Measurements from ENCODE around the gene RNF181. TPM values are rescaled to one million over a fixed set of nuclear protein-coding genes. Genes with fewer than 3 reads are reported as not detected.
"Not testable (repeated sequence)": the region's sequence is repeated elsewhere in the genome, so short reads cannot be mapped to it uniquely, and the experiment has no call there.

The RNF181 gene
- total RNA-seq, 1 donor = 213 TPM

DNA sequence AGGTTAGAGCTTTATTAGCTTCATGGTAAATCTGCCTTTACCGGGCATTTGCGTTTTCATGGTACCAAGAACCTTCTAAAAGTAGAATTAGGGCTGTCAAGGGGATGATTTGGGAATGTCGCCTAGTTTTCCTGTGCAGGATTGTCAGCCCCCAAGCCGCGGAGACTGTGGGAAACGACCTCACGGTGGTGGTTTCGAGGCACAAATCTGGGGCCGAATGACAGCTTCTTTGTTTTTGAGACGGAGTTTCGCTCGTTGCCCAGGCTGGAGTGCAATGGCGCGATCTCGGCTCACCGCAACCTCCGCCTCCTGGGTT, 19.8 kb downstream of the RNF181 start:
- TF ChIP-seq, protein P1, sequence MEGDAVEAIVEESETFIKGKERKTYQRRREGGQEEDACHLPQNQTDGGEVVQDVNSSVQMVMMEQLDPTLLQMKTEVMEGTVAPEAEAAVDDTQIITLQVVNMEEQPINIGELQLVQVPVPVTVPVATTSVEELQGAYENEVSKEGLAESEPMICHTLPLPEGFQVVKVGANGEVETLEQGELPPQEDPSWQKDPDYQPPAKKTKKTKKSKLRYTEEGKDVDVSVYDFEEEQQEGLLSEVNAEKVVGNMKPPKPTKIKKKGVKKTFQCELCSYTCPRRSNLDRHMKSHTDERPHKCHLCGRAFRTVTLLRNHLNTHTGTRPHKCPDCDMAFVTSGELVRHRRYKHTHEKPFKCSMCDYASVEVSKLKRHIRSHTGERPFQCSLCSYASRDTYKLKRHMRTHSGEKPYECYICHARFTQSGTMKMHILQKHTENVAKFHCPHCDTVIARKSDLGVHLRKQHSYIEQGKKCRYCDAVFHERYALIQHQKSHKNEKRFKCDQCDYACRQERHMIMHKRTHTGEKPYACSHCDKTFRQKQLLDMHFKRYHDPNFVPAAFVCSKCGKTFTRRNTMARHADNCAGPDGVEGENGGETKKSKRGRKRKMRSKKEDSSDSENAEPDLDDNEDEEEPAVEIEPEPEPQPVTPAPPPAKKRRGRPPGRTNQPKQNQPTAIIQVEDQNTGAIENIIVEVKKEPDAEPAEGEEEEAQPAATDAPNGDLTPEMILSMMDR (IDR thresholded peaks at IDR 0.05; ENCODE audit: insufficient read depth, low read length) = no peak
- no peak for DNase-seq (ENCODE audit: low read depth)

GRCh38 chr2:85617723-85618122, 22.2 kb downstream of the RNF181 start:
- not testable (repeated sequence) for DNase-seq (ENCODE audit: low read depth)
- H3K4me3 ChIP-seq (ENCODE audit: low read depth, low read length) = peak overlapping the region; percentile 88

More for the DNA sequence above, 19.8 kb downstream of the RNF181 start:
- H3K4me3 ChIP-seq (ENCODE audit: low read depth, low read length) = no peak overlapping the region

- DNase-seq (ENCODE audit: low read depth) = no peak
- TF ChIP-seq, protein P1 (IDR thresholded peaks at IDR 0.05; ENCODE audit: insufficient read depth, low read length) = no peak
These were observed 24.1 kb downstream of the RNF181 start for GRCh38 chr2:85619617-85620016.

DNA sequence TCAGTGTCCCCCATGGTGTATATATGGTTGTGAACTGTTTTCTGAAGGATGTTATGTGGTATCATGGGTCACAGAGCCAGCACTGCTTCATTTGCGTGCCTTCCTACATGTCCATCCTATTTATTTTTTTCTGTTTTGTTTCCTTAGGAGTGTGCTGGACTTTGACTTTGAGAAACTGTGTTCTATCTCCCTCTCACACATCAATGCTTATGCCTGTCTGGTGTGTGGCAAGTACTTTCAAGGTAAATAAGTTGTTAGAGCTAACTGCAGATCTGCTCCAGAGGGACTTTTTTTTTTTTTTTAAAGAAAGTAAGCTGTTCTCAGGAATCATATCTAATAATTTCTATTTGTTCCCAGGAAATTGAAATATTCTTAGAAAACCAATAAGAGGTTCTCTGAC, 25.8 kb downstream of the RNF181 start:
- TF ChIP-seq, protein P1 (IDR thresholded peaks at IDR 0.05; ENCODE audit: insufficient read depth, low read length) = no peak
- H3K4me3 ChIP-seq (ENCODE audit: low read depth, low read length) = no peak overlapping the region
- no peak for DNase-seq (ENCODE audit: low read depth)

More at GRCh38 chr2:85619617-85620016, 24.1 kb downstream of the RNF181 start:
- H3K4me3 ChIP-seq (ENCODE audit: low read depth, low read length) = no peak overlapping the region

GRCh38 chr2:85623991-85624390, 28.4 kb downstream of the RNF181 start:
- DNase-seq (ENCODE audit: low read depth) = no peak
- TF ChIP-seq, protein P1 (IDR thresholded peaks at IDR 0.05; ENCODE audit: insufficient read depth, low read length) = no peak

DNA sequence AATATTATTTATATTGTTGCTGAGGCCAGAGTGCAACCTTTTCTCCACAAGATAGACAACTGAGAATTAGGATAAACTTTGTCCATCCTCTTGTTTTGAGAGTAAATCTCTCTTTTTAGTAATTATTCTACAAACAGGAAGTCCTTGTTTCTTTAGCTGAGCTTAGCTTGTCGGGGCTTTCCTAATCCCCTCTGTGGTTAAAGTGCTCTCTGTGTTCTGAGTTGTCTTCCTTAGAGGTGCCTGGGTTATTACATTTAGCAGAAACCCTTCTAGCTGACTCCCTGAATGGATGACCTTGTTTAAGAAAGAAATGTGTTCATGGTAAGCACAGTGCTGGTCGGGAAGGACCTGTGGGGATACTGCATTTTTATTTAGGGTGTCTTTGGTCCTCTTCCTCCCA, 33.1 kb downstream of the RNF181 start:
- no peak overlapping the region for H3K4me3 ChIP-seq (ENCODE audit: low read depth, low read length)
- no peak for DNase-seq (ENCODE audit: low read depth)
- TF ChIP-seq, protein P1 (IDR thresholded peaks at IDR 0.05; ENCODE audit: insufficient read depth, low read length) = no peak

More at GRCh38 chr2:85623991-85624390, 28.4 kb downstream of the RNF181 start:
- H3K4me3 ChIP-seq (ENCODE audit: low read depth, low read length) = no peak overlapping the region

DNA sequence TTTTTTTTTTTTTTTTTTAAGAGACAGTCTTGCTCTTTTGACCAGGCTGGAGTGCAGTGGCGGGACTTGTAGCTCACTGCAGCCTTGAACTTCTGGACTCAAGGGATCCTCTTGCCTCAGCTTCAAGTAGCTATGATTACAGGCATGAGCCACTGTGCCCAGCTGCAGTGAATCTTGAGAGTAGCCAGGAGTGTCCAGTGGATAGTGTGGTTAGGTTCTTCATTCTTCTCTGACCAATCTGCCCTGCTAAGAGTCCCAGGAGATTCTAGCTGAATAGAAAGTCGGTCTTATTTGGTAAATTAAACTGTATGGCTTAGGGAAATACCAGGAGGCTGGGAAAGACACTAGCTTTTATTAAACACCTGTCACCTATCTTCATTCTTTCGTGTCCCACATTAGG, 35.8 kb downstream of the RNF181 start:
- H3K4me3 ChIP-seq (ENCODE audit: low read depth, low read length) = no peak overlapping the region
- TF ChIP-seq, protein P1 (IDR thresholded peaks at IDR 0.05; ENCODE audit: insufficient read depth, low read length) = no peak
- no peak for DNase-seq (ENCODE audit: low read depth)

Data from fibroblast of the aortic adventitia (primary cell).